Measurements from ENCODE around the gene DGCR2.
"Not testable (repeated sequence)": the region's sequence is repeated elsewhere in the genome, so short reads cannot be mapped to it uniquely, and the experiment has no call there.

The DGCR2 gene

DNA sequence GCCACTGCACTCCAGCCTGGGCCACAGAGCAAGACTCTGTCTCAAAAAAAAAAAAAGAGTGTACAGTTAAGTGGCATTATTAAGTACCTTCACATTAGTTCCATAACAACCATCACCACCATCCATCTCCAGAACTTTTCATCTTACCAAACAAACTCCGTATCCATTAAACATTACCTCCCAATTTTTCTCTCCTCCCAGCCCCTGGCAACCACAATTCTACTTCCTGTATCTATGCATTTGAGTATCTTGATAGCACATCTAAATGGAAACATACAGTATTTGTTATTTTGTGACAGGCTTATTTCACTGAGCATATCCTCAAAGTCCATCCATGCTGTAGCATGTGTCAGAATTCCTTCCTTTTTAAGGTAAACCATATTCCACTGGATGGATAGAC lies 46.8 kb downstream of the DGCR2 start:
- 98% methylated on average over 1 of the region's 1 CpG for WGBS
- H3K4me3 ChIP-seq (ENCODE audit: low read length), result no peak overlapping the region
- H3K9ac ChIP-seq (ENCODE audit: low read depth, low read length), result no peak overlapping the region
- H3K36me3 ChIP-seq (ENCODE audit: insufficient read depth, low read length), result peaks cover 15% of the 10 kb centered on the region
- H3K9me3 ChIP-seq (ENCODE audit: insufficient read depth, low read depth, low read length), result no peaks in the 10 kb centered on the region
- no peaks in the 10 kb centered on the region for H3K27me3 ChIP-seq (ENCODE audit: insufficient read depth, low read length)
- H3K4me1 ChIP-seq (ENCODE audit: insufficient read depth, low read length), result no peaks in the 10 kb centered on the region
- H3K27ac ChIP-seq (ENCODE audit: low read depth, low read length), result no peak overlapping the region

DNA sequence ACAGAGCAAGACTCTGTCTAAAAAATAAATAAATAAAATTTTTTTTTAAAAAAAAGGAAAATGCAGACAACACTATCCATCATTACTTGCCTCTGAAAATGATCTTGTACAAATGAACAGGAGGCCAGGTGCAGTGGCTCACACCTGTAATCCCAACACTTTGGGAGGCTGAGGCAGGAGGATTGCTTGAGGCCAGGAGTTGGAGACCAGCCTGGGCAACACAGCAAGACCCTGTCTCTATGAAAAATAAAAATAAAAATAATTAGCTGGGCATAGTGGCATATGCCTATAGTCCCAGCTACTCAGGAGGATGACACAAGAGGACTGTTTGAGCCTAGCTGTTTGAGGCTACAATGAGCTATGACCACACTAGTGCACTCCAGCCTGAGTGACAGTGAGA lies 49.4 kb downstream of the DGCR2 start:
- not testable (repeated sequence) for H3K9ac ChIP-seq (ENCODE audit: low read depth, low read length); H3K9me3 ChIP-seq (ENCODE audit: insufficient read depth, low read depth, low read length); H3K4me1 ChIP-seq (ENCODE audit: insufficient read depth, low read length); H3K4me3 ChIP-seq (ENCODE audit: low read length); H3K27ac ChIP-seq (ENCODE audit: low read depth, low read length); H3K27me3 ChIP-seq (ENCODE audit: insufficient read depth, low read length)
- peaks cover 19% of the 10 kb centered on the region for H3K36me3 ChIP-seq (ENCODE audit: insufficient read depth, low read length)

- no peak overlapping the region for H3K27ac ChIP-seq (ENCODE audit: low read depth, low read length)
- H3K4me1 ChIP-seq (ENCODE audit: insufficient read depth, low read length), result no peaks in the 10 kb centered on the region
- no peak overlapping the region for H3K9ac ChIP-seq (ENCODE audit: low read depth, low read length)
- peaks cover 38% of the 10 kb centered on the region for H3K36me3 ChIP-seq (ENCODE audit: insufficient read depth, low read length)
- 82% methylated on average over 5 of the region's 5 CpGs for WGBS
- no peak overlapping the region for H3K4me3 ChIP-seq (ENCODE audit: low read length)
- H3K27me3 ChIP-seq (ENCODE audit: insufficient read depth, low read length), result no peaks in the 10 kb centered on the region
- H3K9me3 ChIP-seq (ENCODE audit: insufficient read depth, low read depth, low read length), result no peaks in the 10 kb centered on the region
Measured at GRCh38 chr22:19070397-19071169, 51.6 kb downstream of the DGCR2 start.

DNA sequence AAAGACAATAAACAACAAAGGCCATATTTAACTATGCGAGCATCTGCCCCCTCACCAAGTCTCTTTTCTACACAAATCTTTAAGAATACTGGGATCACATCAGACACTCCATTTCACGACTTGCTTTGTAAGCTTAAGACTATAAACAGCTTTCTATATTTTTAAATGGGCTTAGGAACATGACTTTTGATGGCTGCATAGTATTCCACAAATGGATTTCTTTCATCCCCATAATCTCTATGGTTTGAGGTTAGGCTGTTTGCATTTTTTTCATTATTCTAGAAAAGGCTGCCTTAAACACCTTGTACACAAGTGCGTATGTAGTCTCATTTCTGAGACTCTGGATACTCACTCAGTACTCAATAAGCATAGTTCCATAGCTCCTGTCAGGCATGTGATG lies 52.8 kb downstream of the DGCR2 start:
- Histone ChIP-seq H3K9me3 (ENCODE audit: insufficient read depth, low read depth, low read length) (no peaks in the 10 kb centered on the region), H3K27me3 (ENCODE audit: insufficient read depth, low read length) (no peaks in the 10 kb centered on the region), H3K27ac (ENCODE audit: low read depth, low read length) (no peak overlapping the region), H3K4me1 (ENCODE audit: insufficient read depth, low read length) (no peaks in the 10 kb centered on the region), H3K9ac (ENCODE audit: low read depth, low read length) (no peak overlapping the region), H3K4me3 (ENCODE audit: low read length) (no peak overlapping the region), H3K36me3 (ENCODE audit: insufficient read depth, low read length) (peaks cover 50% of the 10 kb centered on the region)
- 80% methylated on average over 3 of the region's 3 CpGs for WGBS

DNA sequence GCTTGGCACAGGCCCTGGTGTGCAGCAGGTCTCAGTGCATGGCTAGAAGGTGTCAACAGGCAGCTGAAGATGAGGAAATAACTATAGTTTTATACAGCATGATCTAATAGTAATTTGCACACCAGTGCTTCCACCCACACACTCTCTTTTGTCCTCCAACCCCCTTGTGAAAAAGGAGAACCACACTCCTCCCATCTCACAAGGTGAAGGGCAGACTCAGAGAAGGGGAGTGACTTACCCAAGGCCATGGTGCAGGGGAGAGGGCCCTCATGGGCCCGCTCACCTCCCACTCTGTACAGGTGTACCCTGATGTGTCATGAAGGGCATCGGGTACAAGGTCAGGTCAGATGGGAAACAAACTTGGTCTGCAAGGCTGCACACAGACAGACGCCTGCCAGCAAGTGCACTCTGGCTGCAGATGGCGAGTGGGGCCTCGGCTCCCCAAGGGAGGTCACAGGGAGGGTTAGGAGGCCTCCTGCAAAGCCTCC lies 53.4 kb downstream of the DGCR2 start:
- Histone ChIP-seq H3K4me3 (ENCODE audit: low read length) (no peak overlapping the region), H3K27me3 (ENCODE audit: insufficient read depth, low read length) (no peaks in the 10 kb centered on the region), H3K9ac (ENCODE audit: low read depth, low read length) (no peak overlapping the region), H3K27ac (ENCODE audit: low read depth, low read length) (no peak overlapping the region), H3K9me3 (ENCODE audit: insufficient read depth, low read depth, low read length) (no peaks in the 10 kb centered on the region), H3K36me3 (ENCODE audit: insufficient read depth, low read length) (peaks cover 55% of the 10 kb centered on the region), H3K4me1 (ENCODE audit: insufficient read depth, low read length) (no peaks in the 10 kb centered on the region)
- WGBS, result 89% methylated on average over 5 of the region's 5 CpGs

- Histone ChIP-seq H3K9ac (ENCODE audit: low read depth, low read length) (no peak overlapping the region), H3K4me3 (ENCODE audit: low read length) (no peak overlapping the region), H3K4me1 (ENCODE audit: insufficient read depth, low read length) (no peaks in the 10 kb centered on the region), H3K36me3 (ENCODE audit: insufficient read depth, low read length) (peaks cover 61% of the 10 kb centered on the region), H3K9me3 (ENCODE audit: insufficient read depth, low read depth, low read length) (no peaks in the 10 kb centered on the region), H3K27ac (ENCODE audit: low read depth, low read length) (no peak overlapping the region), H3K27me3 (ENCODE audit: insufficient read depth, low read length) (no peaks in the 10 kb centered on the region)
- WGBS, result 94% methylated on average over 21 of the region's 21 CpGs
Measured at GRCh38 chr22:19067696-19068348, 54.4 kb downstream of the DGCR2 start.

DNA sequence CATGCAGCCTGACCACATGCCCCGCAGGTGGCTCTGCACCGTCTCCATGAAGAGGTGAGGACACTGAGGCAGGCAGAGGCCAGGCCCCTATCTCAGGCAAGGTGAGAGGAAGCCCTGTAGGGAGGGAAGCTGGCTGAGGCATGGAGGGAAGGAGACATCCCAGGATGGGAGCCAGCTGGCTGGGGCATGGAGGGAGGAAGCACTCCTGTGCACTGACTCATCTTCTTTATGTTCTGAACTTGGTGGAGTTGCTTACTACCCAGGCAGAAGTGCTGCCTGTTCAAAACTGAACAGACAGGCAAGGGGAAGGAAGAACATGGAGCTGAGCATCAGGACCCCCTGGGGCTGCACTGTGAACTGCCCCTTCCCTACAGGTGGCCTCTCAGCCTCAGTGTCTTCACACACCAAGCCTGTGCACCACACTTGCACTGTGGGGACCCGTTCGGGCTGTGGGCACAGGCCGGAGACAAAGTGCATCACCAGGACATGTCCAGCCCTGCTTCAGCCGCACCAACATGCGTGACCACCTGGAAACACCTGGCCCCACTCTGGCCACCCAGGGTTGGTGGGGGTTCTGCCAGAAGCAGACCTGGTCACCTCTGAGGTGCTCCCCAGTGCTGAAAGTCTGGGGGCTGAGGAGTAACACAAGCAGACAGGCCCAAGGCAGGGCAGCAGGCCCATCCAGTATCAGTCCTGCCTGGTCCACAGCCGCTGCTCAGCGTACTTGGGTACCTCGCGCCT lies 55.5 kb downstream of the DGCR2 start:
- H3K4me3 ChIP-seq (ENCODE audit: low read length), result no peak overlapping the region
- H3K27me3 ChIP-seq (ENCODE audit: insufficient read depth, low read length), result no peaks in the 10 kb centered on the region
- H3K9me3 ChIP-seq (ENCODE audit: insufficient read depth, low read depth, low read length), result no peaks in the 10 kb centered on the region
- 97% methylated on average over 11 of the region's 11 CpGs for WGBS
- H3K9ac ChIP-seq (ENCODE audit: low read depth, low read length), result no peak overlapping the region
- no peaks in the 10 kb centered on the region for H3K4me1 ChIP-seq (ENCODE audit: insufficient read depth, low read length)
- H3K36me3 ChIP-seq (ENCODE audit: insufficient read depth, low read length), result peaks cover 65% of the 10 kb centered on the region
- no peak overlapping the region for H3K27ac ChIP-seq (ENCODE audit: low read depth, low read length)

DNA sequence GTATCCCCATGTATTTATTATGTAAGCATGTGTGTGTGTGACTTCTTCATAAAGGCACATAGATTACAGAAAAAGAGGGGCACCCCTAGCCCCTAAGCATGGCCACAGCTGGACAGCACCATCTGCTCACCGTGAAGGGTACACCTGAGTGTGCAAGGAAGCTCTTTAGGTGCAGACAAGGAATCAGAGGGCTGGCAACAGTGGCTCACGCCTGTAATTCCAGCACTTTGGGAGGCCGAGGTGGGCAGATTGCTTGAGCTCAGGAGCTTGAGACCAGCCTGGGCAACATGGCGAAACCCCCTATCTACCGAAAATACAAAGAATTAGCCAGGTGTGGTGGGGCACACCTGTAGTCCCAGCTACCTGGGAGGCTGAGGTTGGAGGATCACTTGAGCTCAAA lies 56.3 kb downstream of the DGCR2 start:
- Histone ChIP-seq H3K9me3 (ENCODE audit: insufficient read depth, low read depth, low read length) (no peaks in the 10 kb centered on the region), H3K9ac (ENCODE audit: low read depth, low read length) (no peak overlapping the region), H3K27me3 (ENCODE audit: insufficient read depth, low read length) (no peaks in the 10 kb centered on the region), H3K4me1 (ENCODE audit: insufficient read depth, low read length) (no peaks in the 10 kb centered on the region), H3K36me3 (ENCODE audit: insufficient read depth, low read length) (peaks cover 73% of the 10 kb centered on the region), H3K4me3 (ENCODE audit: low read length) (no peak overlapping the region), H3K27ac (ENCODE audit: low read depth, low read length) (no peak overlapping the region)
- 94% methylated on average over 5 of the region's 5 CpGs for WGBS

DNA sequence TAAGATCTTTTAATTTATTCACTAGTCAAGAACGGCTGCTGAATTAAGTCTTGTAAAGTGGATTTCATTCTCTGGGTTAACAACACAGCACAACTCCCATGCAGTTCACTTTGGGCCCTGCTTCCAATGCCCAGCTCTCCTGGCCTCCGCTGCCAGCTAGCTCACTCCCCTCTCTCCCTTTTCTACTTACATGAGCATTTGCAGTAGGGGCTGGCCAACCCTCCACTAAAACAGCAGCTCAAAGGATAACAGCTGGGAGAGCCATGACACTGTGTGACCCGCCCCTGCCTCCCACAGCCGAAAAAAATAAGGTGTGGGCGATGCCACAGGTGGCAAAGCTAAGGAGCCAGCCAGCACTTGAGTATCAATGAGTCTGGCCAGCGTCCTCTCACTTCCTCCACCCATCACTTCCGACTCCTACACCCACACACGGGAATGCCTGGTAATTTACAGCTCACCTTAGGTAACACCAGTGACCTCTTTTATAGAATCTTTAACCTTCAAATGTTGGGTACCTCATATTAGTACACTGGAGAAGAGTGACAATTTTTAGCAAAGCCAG lies 56.8 kb downstream of the DGCR2 start:
- Histone ChIP-seq H3K27me3 (ENCODE audit: insufficient read depth, low read length) (no peaks in the 10 kb centered on the region), H3K4me3 (ENCODE audit: low read length) (no peak overlapping the region), H3K9me3 (ENCODE audit: insufficient read depth, low read depth, low read length) (no peaks in the 10 kb centered on the region), H3K36me3 (ENCODE audit: insufficient read depth, low read length) (peaks cover 78% of the 10 kb centered on the region), H3K9ac (ENCODE audit: low read depth, low read length) (no peak overlapping the region), H3K4me1 (ENCODE audit: insufficient read depth, low read length) (no peaks in the 10 kb centered on the region), H3K27ac (ENCODE audit: low read depth, low read length) (no peak overlapping the region)
- 96% methylated on average over 8 of the region's 8 CpGs for WGBS

DNA sequence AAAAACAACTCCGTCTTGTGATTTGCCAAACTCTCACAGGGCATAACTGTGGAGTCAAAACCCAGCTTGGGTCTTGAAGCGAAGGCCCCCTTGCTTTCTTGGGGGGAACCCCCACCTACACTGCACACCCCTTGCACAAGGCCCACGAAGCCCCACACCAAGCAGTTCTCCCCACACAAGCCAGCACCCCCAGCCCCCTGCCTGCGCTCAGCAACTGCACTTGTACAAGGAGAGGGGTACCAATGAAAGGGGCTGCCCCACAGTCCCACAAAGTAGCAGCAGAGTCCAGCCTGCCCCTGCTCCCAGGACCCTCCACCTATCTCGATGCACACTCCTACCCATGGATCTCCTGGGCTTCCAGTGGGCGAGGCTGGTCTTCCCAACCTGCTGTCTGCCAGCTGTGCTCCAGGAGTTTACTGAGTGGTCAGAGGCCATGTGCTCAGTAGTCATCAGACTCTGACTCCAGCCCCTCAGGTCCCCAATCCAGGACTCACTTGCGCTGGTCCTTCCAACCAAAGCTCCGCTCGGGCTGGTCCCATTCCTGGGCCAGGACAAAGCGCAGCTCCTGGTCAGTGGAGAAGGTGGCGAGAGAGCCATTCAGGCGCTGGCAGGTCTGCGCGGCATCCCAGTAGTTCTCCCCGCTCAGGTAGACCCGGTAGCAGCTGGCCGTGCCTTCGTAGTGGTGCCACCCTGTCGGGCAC lies 57.7 kb downstream of the DGCR2 start:
- H3K9ac ChIP-seq (ENCODE audit: low read depth, low read length), result no peak overlapping the region
- H3K4me3 ChIP-seq (ENCODE audit: low read length), result no peak overlapping the region
- WGBS, result 96% methylated on average over 19 of the region's 19 CpGs
- no peaks in the 10 kb centered on the region for H3K27me3 ChIP-seq (ENCODE audit: insufficient read depth, low read length)
- no peak overlapping the region for H3K27ac ChIP-seq (ENCODE audit: low read depth, low read length)
- H3K36me3 ChIP-seq (ENCODE audit: insufficient read depth, low read length), result peaks cover 75% of the 10 kb centered on the region
- no peaks in the 10 kb centered on the region for H3K4me1 ChIP-seq (ENCODE audit: insufficient read depth, low read length)
- H3K9me3 ChIP-seq (ENCODE audit: insufficient read depth, low read depth, low read length), result no peaks in the 10 kb centered on the region
